ENCODE measurements around the gene ZDHHC8.

ZDHHC8 gene

DNA sequence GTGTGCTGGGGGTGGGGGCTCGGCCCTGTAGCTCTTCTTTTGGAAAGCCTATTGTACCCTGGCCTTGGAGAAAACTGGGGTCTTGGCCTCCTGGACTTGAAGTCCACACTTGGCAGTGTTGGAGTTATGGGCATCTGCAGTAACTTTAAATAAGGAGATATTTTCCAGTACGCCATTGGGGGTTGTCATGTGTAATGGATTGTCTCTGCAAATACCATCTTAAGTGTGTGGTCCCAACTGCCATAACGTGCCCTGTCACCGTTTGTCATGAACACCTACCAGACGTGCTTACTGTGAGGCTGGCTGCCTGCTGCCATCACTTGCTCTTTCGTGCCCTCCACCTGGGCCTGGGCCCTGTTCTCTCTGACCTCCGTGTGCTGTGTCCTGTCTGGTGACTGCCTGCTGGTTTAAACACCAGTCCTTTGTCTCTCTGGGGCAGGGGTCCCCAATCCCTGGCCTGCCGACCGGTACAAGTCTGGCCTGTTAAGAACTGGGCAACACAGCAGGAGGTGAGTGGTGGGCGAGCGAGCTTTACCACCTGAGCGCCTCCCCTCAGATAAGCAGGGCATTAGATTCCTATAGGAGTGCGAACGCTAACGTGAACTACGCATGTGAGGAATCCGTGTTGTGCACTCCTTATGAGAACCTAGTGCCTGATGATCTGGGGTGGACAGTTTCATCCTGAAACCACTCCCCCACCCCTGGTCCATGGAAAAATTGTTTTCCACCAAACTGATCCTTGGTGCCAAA is 3.6 kb upstream of the ZDHHC8 start:
- no peaks in the 10 kb centered on the region for H3K27me3 Mint-ChIP-seq
- peak overlapping the region; percentile 11 for H3K27ac Mint-ChIP-seq
- H3K36me3 Mint-ChIP-seq, result peaks cover 5% of the 10 kb centered on the region
- H3K4me3 Mint-ChIP-seq, result no peak overlapping the region
- H3K4me1 Mint-ChIP-seq, result peaks cover 8% of the 10 kb centered on the region
- no peaks in the 10 kb centered on the region for H3K9me3 Mint-ChIP-seq
- ATAC-seq (ENCODE audit: low read depth) (no peak), DNase-seq (ENCODE audit: low spot score in 2 of 2) (no peak)

DNA sequence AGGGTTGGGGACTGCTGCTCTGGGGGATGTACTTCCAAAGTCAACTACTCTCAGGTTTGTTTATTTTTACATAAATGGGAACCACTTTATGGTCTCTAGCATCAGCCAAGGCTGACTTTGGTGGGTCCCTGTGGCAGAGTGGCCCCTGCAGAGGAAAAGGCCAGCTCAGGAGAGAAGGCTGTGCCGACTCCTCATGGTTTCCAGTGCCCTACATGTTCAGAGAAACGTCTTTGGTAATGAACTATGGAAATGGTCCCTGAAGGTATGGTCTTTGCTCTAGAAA is 3.0 kb upstream of the ZDHHC8 start:
- H3K9me3 Mint-ChIP-seq, result no peaks in the 10 kb centered on the region
- ATAC-seq (ENCODE audit: low read depth) (no peak), DNase-seq (ENCODE audit: low spot score in 2 of 2) (no peak)
- no peak overlapping the region for H3K4me3 Mint-ChIP-seq
- peaks cover 7% of the 10 kb centered on the region for H3K4me1 Mint-ChIP-seq
- peaks cover 5% of the 10 kb centered on the region for H3K36me3 Mint-ChIP-seq
- no peaks in the 10 kb centered on the region for H3K27me3 Mint-ChIP-seq
- H3K27ac Mint-ChIP-seq, result no peak overlapping the region

DNA sequence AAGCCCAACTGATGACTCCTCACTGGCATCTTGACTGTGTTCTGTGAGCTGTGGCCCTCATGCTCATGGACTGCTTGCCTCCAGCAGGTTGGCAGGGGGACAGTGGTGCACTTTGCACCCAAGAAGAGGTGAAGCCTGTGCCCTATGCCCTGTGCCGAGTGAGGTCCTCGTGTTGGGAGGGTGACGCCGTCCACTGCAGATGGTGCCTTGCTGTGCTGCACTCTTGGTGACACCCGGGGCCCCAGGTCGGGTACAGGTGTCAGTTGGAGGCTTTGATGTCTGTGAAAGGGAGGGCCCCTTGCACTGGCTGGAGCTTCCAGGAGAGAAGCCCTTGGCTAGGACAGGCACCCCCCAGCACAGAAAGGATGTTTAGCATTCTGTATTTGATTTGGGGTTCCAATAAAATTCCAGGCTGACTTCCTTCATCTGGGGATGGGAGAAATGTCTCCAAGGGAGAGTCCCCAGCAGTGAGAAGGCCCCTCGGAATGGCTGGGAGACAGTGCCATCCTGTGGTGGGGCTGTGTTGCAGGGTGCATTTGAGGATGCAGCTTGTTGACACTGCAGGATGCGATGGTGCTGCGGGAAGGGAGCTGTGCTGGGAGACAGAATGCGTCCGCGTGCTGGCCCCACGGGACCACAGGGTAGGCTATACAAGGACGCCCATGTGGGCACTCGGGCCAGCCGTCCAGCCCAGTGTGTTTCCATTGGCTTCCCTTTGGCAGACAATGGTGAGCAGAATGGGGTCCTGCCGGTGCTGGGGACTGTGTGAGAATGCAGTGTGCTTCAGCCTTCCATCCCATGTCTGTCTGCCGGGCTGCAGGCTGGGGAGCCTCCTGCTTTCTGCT is 2.5 kb upstream of the ZDHHC8 start:
- no peak overlapping the region for H3K4me3 Mint-ChIP-seq
- peaks cover 7% of the 10 kb centered on the region for H3K4me1 Mint-ChIP-seq
- DNase-seq (ENCODE audit: low spot score in 2 of 2) (no peak), ATAC-seq (ENCODE audit: low read depth) (no peak)
- H3K9me3 Mint-ChIP-seq, result no peaks in the 10 kb centered on the region
- peaks cover 5% of the 10 kb centered on the region for H3K36me3 Mint-ChIP-seq
- no peaks in the 10 kb centered on the region for H3K27me3 Mint-ChIP-seq
- H3K27ac Mint-ChIP-seq, result no peak overlapping the region

DNA sequence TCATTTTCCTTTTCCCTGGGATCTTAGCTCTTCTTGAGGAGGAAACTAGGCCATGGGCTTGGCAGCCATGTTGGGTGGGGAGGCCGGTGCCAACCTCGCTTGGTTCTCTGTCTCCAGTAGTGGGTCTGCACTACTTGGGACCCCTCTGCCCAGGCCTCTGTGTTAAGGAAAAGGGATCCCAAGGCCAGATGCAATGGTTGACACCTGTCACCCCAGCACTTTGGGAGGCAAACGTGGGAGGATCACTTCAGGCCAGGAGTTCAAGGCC is 1.9 kb upstream of the ZDHHC8 start:
- no peak for DNase-seq (ENCODE audit: low spot score in 2 of 2)
- Mint-ChIP-seq H3K4me1 (peaks cover 7% of the 10 kb centered on the region), H3K9me3 (no peaks in the 10 kb centered on the region), H3K4me3 (no peak overlapping the region), H3K36me3 (peaks cover 5% of the 10 kb centered on the region), H3K27me3 (no peaks in the 10 kb centered on the region), H3K27ac (no peak overlapping the region)
- ATAC-seq (ENCODE audit: low read depth), result no peak

DNA sequence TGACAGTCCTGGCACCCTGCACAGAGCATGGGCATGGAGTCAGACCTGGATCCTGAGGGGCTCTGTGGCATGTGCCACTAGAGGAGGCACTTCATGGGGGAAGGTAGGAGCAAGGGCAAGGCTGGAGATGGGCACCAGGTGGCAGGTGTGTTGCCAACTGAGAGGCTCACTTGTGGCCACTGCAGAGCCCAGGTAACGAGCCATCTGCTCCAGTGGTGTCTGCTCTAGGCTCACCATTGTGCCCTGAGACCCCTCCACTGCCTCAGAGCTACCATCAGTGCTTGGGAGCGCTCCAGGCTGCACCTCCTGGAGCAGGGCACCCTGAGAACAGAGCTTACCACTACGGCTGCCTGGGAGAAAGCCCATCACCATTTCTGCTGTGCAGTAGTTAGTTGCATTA is 1.3 kb upstream of the ZDHHC8 start:
- Mint-ChIP-seq H3K27ac (peak overlapping the region; percentile 58), H3K36me3 (peaks cover 5% of the 10 kb centered on the region), H3K4me3 (peak overlapping the region; percentile 82), H3K9me3 (no peaks in the 10 kb centered on the region), H3K4me1 (peaks cover 10% of the 10 kb centered on the region), H3K27me3 (no peaks in the 10 kb centered on the region)
- ATAC-seq (ENCODE audit: low read depth) (peak; percentile 12), DNase-seq (ENCODE audit: low spot score in 2 of 2) (no peak)

DNA sequence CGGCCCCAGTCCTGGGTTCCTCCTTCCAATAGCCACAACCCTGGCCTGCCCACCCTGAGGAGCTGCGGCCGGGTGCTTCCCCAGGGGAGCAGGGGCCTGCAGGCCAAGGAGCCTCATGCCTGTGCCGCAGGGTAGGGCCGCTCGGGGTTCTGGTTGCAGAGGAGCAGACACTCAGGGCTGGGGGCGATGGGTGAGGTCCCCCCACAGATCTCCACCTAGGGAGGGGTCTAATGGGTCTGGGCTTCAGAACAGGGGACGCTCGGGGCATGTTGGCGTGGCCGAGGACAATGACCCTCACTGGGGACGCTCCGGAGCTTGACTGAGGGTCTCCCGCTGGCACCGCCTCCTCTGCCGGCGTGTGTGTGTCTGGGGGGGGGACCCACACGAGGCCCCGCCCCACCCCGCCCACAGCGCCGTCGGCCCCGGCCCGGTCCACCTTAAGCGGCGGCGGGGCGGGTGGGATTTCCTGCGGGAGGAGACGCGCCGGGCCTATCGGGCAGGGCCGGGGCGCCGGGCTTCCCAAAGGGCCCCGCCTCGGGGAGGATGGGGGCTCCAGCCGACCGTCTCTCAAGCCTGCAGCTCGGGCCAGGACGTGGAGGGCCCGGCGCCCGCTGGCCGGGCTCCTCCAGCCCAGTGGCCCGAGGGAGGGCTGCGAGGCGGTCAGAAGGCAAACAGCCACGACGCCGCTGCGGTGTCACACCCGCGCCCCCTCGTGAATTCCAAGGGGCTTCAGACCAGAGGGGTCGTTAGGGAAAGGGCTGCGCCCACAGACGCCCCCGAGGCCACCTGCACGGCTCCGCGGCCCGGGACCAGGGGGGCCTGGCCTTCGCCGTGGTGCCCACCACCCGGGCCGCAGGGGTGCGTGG is 640 bp upstream of the ZDHHC8 start:
- Mint-ChIP-seq H3K9me3 (no peaks in the 10 kb centered on the region), H3K27ac (no peak overlapping the region), H3K36me3 (peaks cover 4% of the 10 kb centered on the region), H3K4me3 (peak overlapping the region; percentile 82), H3K4me1 (peaks cover 11% of the 10 kb centered on the region), H3K27me3 (no peaks in the 10 kb centered on the region)
- ATAC-seq (ENCODE audit: low read depth), result peak; percentile 80
- DNase-seq (ENCODE audit: low spot score in 2 of 2), result peak; percentile 58 to 71

DNA sequence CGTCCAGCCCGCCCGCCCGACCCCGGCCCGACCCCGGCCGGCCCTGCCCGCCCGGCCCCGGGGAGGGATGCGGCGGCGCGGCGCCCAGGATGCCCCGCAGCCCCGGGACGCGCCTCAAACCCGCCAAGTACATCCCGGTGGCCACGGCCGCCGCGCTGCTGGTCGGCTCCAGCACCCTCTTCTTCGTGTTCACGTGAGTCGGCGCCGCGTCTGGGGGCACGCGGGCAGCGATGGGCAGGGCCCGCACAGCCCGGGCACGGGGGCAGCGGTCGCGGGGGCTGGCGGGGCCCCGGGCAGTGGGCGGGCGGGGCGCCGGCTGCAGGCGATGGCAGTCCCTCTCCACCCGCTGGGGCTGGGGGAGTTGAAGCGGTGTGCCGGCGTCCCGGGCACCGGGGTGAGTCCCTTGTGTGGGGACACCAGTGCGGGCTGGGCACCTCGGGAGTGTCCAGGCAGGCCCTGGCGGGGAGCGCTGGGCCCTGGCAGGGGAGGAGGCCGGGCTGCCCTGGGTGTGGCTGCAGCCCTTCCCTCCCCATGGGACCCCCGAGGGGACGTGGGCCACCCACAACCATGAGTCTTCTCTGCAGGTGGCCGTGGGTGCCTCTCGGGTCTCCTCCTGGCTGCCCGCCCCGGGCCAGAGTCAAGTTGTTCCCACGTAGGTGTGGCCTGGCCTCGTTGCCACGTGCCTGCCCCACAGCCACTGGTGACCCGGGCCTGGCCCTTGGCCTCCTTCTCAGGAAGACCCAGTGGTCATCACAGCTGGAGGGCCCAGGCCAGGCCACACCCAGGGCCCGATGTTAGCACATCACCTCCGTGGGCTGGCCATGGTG is 468 bp downstream of the ZDHHC8 start:
- Mint-ChIP-seq H3K4me1 (peaks cover 19% of the 10 kb centered on the region), H3K27me3 (no peaks in the 10 kb centered on the region), H3K4me3 (peak overlapping the region; percentile 79), H3K36me3 (peaks cover 2% of the 10 kb centered on the region), H3K9me3 (no peaks in the 10 kb centered on the region), H3K27ac (no peak overlapping the region)
- DNase-seq (ENCODE audit: low spot score in 2 of 2) (peak in 1 of 2 donors; percentile 38), ATAC-seq (ENCODE audit: low read depth) (peak; percentile 2)

DNA sequence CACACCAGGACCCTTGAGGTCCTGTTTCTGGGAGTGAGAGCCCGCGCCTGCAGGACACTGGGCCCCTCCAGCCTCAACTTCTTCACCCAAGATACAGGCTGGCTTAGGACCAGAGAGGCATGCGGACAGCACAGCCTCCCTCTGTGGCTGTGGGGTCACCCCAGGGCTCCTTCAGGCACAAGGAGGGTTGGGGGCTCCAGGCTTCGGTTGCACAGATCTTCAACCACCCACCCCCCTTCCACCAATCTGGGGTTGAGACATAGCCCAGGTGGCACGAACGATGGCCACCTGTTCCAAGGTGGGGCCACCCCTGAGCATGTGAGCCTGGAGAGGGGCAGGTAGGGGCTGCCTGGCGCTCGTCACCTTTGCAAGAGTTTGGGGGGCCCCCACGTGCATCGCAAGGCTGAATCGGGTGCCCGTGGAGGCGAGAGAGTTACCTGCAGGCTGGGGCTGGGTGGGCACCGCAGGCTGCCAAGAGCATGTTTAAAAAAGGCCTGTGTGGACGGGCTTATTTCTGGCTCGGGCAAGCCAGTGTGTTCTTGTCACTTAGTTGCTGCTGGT is 1.2 kb downstream of the ZDHHC8 start:
- ATAC-seq (ENCODE audit: low read depth) (no peak), DNase-seq (ENCODE audit: low spot score in 2 of 2) (no peak)
- Mint-ChIP-seq H3K36me3 (no peaks in the 10 kb centered on the region), H3K27ac (no peak overlapping the region), H3K27me3 (no peaks in the 10 kb centered on the region), H3K4me3 (peak overlapping the region; percentile 77), H3K9me3 (no peaks in the 10 kb centered on the region), H3K4me1 (peaks cover 22% of the 10 kb centered on the region)

DNA sequence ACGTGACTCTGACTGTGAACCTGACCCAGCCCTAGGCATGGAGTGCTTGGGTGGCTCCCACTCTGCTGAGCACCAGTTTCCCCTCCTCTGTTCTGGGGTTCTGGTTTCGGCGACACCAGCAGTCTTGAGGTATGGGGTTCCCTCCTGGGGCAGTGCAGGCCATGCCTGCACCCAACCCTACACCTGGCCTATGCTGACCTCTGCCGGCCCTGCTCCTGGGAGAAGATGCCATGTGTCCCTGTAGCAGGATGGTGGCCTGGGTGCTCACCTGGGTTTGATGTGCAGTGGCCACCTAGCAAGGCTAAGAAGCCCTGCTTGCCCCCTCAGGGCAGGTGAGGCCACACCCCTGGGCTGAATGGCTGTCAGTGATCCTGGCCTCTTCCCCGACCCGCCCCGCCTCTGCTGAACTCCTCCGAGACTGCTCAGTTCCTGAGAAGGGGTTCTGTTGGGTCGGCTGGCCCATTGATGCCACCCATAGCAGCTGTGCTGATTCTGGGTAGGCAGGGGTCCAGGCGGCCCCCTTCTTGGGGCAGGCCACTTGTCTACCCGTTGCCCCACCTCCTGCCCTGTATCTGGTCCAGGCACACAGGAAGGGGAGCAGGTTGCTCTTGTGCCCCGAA is 2.4 kb downstream of the ZDHHC8 start:
- ATAC-seq (ENCODE audit: low read depth), result no peak

DNA sequence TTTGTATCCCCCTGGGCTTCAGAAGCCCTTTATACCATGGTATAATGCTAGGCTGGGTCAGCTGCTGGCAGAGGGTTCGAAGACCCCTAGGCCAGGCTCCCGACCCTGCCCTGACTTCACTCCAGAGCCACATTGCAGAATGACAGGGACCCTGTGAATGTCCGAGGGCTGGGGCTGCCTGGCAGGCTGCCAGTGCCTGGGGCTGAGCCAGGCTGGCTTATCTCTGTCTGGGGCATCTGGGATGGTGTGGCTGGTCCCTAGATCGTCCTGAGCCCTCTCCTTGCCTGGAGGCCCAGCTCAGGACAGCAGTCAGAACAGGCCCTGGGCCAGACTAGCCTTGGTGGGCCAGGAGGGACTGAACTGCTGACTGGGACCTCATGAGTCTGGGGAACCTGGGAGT is 3.7 kb downstream of the ZDHHC8 start:
- Mint-ChIP-seq H3K27ac (no peak overlapping the region), H3K9me3 (no peaks in the 10 kb centered on the region), H3K36me3 (peaks cover 7% of the 10 kb centered on the region), H3K4me3 (no peak overlapping the region), H3K27me3 (no peaks in the 10 kb centered on the region), H3K4me1 (peaks cover 22% of the 10 kb centered on the region)
- DNase-seq (ENCODE audit: low spot score in 2 of 2) (no peak), ATAC-seq (ENCODE audit: low read depth) (no peak)

More for the DNA sequence above, 2.4 kb downstream of the ZDHHC8 start:
- H3K4me3 Mint-ChIP-seq, result peak overlapping the region; percentile 71
- H3K36me3 Mint-ChIP-seq, result no peaks in the 10 kb centered on the region
- no peak overlapping the region for H3K27ac Mint-ChIP-seq
- H3K9me3 Mint-ChIP-seq, result no peaks in the 10 kb centered on the region
- H3K4me1 Mint-ChIP-seq, result peaks cover 22% of the 10 kb centered on the region
- DNase-seq (ENCODE audit: low spot score in 2 of 2), result no peak
- H3K27me3 Mint-ChIP-seq, result no peaks in the 10 kb centered on the region

DNA sequence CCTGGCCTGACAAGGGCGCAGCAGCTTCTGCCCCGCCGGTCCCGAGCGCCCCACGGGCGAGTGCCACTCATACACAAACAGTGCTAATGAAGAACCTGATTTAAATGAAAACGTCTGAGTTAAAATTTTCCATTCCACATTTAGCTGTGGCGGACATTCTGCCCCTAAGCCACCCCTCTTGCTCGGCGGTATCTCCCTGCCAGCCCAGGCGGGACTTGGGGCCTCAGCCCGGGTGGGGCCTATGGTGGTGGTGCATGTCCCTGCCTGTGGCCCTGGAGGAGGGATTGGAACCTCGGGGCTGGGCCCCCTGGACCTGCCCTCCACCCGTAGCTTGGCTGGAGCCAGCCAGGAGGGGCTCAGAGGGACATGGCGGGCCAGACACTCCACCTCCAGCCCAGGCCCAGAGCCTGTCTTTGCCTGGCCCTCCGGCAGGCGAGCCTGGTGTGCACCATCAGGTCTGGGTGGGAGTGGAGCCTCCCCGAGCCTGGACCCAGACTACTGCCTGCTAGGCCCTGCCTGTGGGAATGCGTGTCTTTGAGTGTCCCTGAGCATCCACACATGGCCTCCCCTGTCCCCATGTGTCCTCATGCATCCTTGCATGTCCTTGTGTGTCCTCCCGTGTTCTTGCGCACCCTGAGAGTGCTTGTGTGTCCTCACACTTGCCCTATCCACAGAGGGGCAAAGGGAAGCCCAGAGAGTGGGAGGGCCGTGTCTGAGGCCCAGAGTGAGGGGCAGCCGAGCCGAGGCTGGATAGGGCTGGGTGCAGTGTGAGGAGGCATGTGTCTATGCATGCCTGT is 4.4 kb downstream of the ZDHHC8 start:
- H3K4me3 Mint-ChIP-seq, result no peak overlapping the region
- no peaks in the 10 kb centered on the region for H3K27me3 Mint-ChIP-seq
- no peaks in the 10 kb centered on the region for H3K9me3 Mint-ChIP-seq
- H3K27ac Mint-ChIP-seq, result no peak overlapping the region
- peaks cover 7% of the 10 kb centered on the region for H3K36me3 Mint-ChIP-seq
- H3K4me1 Mint-ChIP-seq, result peaks cover 20% of the 10 kb centered on the region
- DNase-seq (ENCODE audit: low spot score in 2 of 2) (no peak), ATAC-seq (ENCODE audit: low read depth) (no peak)

DNA sequence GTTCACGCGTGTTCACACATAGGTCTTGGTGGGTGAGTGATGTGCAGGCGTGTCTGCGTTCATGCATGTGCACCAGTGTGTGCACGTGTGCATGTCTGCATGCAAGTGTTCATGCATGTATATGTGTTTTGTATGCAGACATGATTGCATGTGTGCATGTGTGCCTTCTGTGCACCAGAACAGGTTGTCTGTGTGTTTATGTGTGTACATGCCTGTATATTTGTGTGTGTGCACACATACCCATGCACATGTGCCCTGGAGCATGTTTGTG is 4.9 kb downstream of the ZDHHC8 start:
- peaks cover 20% of the 10 kb centered on the region for H3K4me1 Mint-ChIP-seq

DNA sequence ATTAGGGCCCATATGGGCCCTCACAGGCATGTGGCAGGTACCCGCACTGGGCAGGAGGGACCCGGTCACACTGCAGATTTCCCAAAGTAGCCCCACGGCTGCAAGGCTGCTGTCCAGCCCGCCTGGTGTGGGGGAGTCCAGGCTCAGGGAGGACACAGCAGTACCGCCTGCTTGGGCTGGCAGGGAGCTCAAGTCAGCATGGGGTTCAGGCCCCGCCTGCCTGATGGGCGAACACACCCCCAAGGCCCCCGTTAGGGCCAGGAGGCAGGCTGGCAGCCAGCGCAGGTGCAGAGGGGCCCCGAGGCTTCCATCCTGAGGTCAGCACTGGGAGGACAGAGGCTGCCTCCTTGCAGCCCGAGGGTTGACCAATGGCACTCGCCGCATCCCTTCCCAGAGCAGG is 5.5 kb downstream of the ZDHHC8 start:
- DNase-seq (ENCODE audit: low spot score in 2 of 2) (no peak), ATAC-seq (ENCODE audit: low read depth) (no peak)
- no peak overlapping the region for H3K4me3 Mint-ChIP-seq
- H3K4me1 Mint-ChIP-seq, result peaks cover 20% of the 10 kb centered on the region
- no peak overlapping the region for H3K27ac Mint-ChIP-seq
- peaks cover 7% of the 10 kb centered on the region for H3K36me3 Mint-ChIP-seq
- no peaks in the 10 kb centered on the region for H3K27me3 Mint-ChIP-seq
- no peaks in the 10 kb centered on the region for H3K9me3 Mint-ChIP-seq

More for the DNA sequence above, 4.9 kb downstream of the ZDHHC8 start:
- Mint-ChIP-seq H3K9me3 (no peaks in the 10 kb centered on the region), H3K4me3 (no peak overlapping the region), H3K36me3 (peaks cover 7% of the 10 kb centered on the region), H3K27me3 (no peaks in the 10 kb centered on the region), H3K27ac (no peak overlapping the region)
- no peak for ATAC-seq (ENCODE audit: low read depth)
- no peak for DNase-seq (ENCODE audit: low spot score in 2 of 2)
